CD14-positive monocyte (primary cell): ENCODE results near the gene CRMP1. TPM values are rescaled to one million over a fixed set of nuclear protein-coding genes. Genes with fewer than 3 reads are reported as not detected.

Source experiments
- DNase-seq, 3 donors: peaks; one replicate each; pipeline ENCODE4 v3.0.0-alpha.2; 2011 to 2022
- H2AFZ ChIP-seq: 2 replicates; pipeline ENCODE4 v1.6.0; 2012; ENCODE audit warnings: mild to moderate bottlenecking, low read depth, low read length, inconsistent platforms; ENCODE audit not compliant: insufficient read depth, poor library complexity, severe bottlenecking
- H3K27ac ChIP-seq, 2 donors: 1 replicate in 1 of 2; 2 replicates in 1 of 2; pipeline ENCODE4 v1.5.1; 2012 to 2013; ENCODE audit warnings: low read length in 2 of 2, control low read depth in 1 of 2, inconsistent platforms in 1 of 2, low read depth in 1 of 2, mild to moderate bottlenecking in 1 of 2
- H3K27me3 ChIP-seq, 2 donors: one replicate each; pipeline versions ENCODE4 v1.6.0 to v1.6.1; 2011 to 2013; ENCODE audit warnings: low read length in 2 of 2; ENCODE audit not compliant: control insufficient read depth in 2 of 2, insufficient read depth in 2 of 2
- H3K36me3 ChIP-seq, 2 donors: replicated peaks in 1 of 2; 1 replicate in 1 of 2; 2 replicates in 1 of 2; pipeline versions ENCODE4 v1.5.1 to v1.6.1; 2012 to 2013; ENCODE audit warnings: low read length in 2 of 2, control low read depth in 1 of 2, inconsistent platforms in 1 of 2, mild to moderate bottlenecking in 1 of 2; ENCODE audit not compliant: insufficient read depth in 2 of 2, control insufficient read depth in 1 of 2
- H3K4me1 ChIP-seq, 2 donors: 1 replicate in 1 of 2; 2 replicates in 1 of 2; pipeline versions ENCODE4 v1.5.1 to v1.6.1; 2012 to 2013; ENCODE audit warnings: low read length in 2 of 2, control low read depth in 1 of 2, inconsistent platforms in 1 of 2, mild to moderate bottlenecking in 1 of 2, moderate library complexity in 1 of 2; ENCODE audit not compliant: insufficient read depth in 2 of 2, control insufficient read depth in 1 of 2
- H3K4me2 ChIP-seq: replicated peaks from 2 replicates; pipeline ENCODE3; 2012; ENCODE audit warnings: low read length, moderate library complexity, mild to moderate bottlenecking; ENCODE audit not compliant: poor library complexity, severe bottlenecking; ENCODE audit errors: extremely low read depth
- H3K4me3 ChIP-seq, 3 experiments: fragments of 200-600 bp in 1 of 3; sonication (generic) in 1 of 3; replicated peaks in 1 of 3; 1 replicate in 2 of 3; 2 replicates in 1 of 3; pipeline ENCODE4 v1.5.1; 2011 to 2013; ENCODE audit warnings: low read length in 3 of 3, mild to moderate bottlenecking in 3 of 3, control low read depth in 2 of 3, low read depth in 2 of 3, inconsistent platforms in 1 of 3, moderate library complexity in 1 of 3
- H3K79me2 ChIP-seq: 2 replicates; pipeline ENCODE4 v1.6.0; 2012; ENCODE audit warnings: mild to moderate bottlenecking, control low read depth, inconsistent platforms, low read length, moderate library complexity; ENCODE audit not compliant: insufficient read depth
- H3K9ac ChIP-seq: 2 replicates; pipeline ENCODE4 v1.6.0; 2017; ENCODE audit warnings: low read length, mild to moderate bottlenecking; ENCODE audit not compliant: insufficient read depth, poor library complexity, severe bottlenecking
- H3K9me3 ChIP-seq, 2 donors: replicated peaks in 1 of 2; 1 replicate in 1 of 2; 2 replicates in 1 of 2; pipeline versions ENCODE4 v1.5.1 to v1.6.1; 2012 to 2013; ENCODE audit warnings: low read length in 2 of 2, control low read depth in 1 of 2; ENCODE audit not compliant: control insufficient read depth in 1 of 2, insufficient read depth in 1 of 2
- H4K20me1 ChIP-seq: 2 replicates; pipeline ENCODE4 v1.6.0; 2012; ENCODE audit warnings: mild to moderate bottlenecking, low read length, control low read depth, moderate library complexity; ENCODE audit not compliant: insufficient read depth
- H3K27ac Mint-ChIP-seq, 7 donors: one replicate each; pipeline ENCODE4 v1.8.0; 2020; ENCODE audit warnings: mild to moderate bottlenecking in 7 of 7, mixed read lengths in 7 of 7, moderate library complexity in 6 of 7, inconsistent platforms in 2 of 7
- H3K27me3 Mint-ChIP-seq, 3 donors: one replicate each; pipeline ENCODE4 v1.8.0; 2021 to 2022; ENCODE audit warnings: low read depth in 3 of 3, mild to moderate bottlenecking in 3 of 3, mixed read lengths in 3 of 3, moderate library complexity in 3 of 3, inconsistent platforms in 1 of 3
- H3K36me3 Mint-ChIP-seq, 2 donors: one replicate each; pipeline ENCODE4 v1.8.0; 2020; ENCODE audit warnings: mixed read lengths in 2 of 2, inconsistent platforms in 1 of 2, mild to moderate bottlenecking in 1 of 2
- H3K4me1 Mint-ChIP-seq: one replicate; pipeline ENCODE4 v1.8.0; 2020; ENCODE audit warnings: mild to moderate bottlenecking, mixed read lengths
- H3K4me3 Mint-ChIP-seq, 2 donors: one replicate each; pipeline ENCODE4 v1.8.0; 2020; ENCODE audit warnings: mild to moderate bottlenecking in 2 of 2, mixed read lengths in 2 of 2, moderate library complexity in 1 of 2
- H3K9me3 Mint-ChIP-seq, 7 donors: one replicate each; pipeline ENCODE4 v1.8.0; 2020 to 2022; ENCODE audit warnings: mixed read lengths in 7 of 7, mild to moderate bottlenecking in 6 of 7, moderate library complexity in 6 of 7, inconsistent platforms in 2 of 7
- WGBS: methylation state at CpG from one replicate; pipeline ENCODE4 v1.1.5; 2013; ENCODE audit warnings: missing lambda C conversion rate; ENCODE audit not compliant: insufficient coverage; 5-methylcytosine and 5-hydroxymethylcytosine counted together
- intact Hi-C, 2 donors: fragments of 100-400 bp; cut with micrococcal nuclease; formaldehyde crosslinking; loops; one replicate each; pipeline versions ENCODE4 v1.15.0 to v1.15.1; 2023
- polyA plus RNA-seq, 3 donors: library from polyadenylated mRNA; depleted of rRNA in 1 of 3; unstranded in 2 of 3; stranded (reverse) in 1 of 3; fragments of 300-500 nt in 2 of 3; fragments of >200 nt in 1 of 3; fragmentation: Illumina TruSeq in 2 of 3; gene quantifications; 1 replicate in 2 of 3; 2 replicates in 1 of 3; pipeline ENCODE4 v1.2.3, GENCODE V29; 2012 to 2021
- TF ChIP-seq, protein P1 (sequence below): fragments of 200-600 bp; IDR thresholded peaks from one replicate; pipeline ENCODE4 v1.8.0; 2022; ENCODE audit warnings: antibody characterized with exemption, mild to moderate bottlenecking

CRMP1 gene
- polyA plus RNA-seq, 3 donors, result not detected

DNA sequence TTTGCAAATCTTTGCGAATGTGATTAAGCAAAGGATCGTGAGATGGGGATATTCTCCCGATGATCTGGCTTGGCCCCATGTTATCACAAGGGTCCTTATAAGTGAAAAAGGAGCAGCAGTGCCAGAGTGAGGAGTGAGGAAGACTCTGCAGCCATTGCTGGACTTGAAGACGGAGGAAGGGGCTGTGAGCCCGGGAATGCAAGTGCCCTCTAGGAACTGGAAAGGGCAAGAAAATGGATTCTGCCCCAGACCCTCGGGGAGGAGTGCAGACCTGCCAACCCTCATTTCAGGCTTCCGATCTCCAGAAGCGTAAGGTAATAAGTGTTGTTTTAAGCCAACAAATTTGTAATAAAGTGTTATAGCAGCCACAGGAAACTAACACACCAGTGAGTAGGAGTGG, 105.6 kb downstream of the CRMP1 start:
- no peak overlapping the region for H3K27ac ChIP-seq
- no peaks in the 10 kb centered on the region for H4K20me1 ChIP-seq
- no peak overlapping the region for H3K27ac Mint-ChIP-seq
- H3K4me3 Mint-ChIP-seq, result no peak overlapping the region
- H3K9ac ChIP-seq, result no peak overlapping the region
- intact Hi-C loops, result no loop called here
- no peaks in the 10 kb centered on the region for H3K27me3 ChIP-seq
- no peak overlapping the region for H3K4me3 ChIP-seq
- no peak overlapping the region for H3K4me2 ChIP-seq
- H3K4me1 ChIP-seq, result no peaks in the 10 kb centered on the region
- no peak overlapping the region for H2AFZ ChIP-seq
- no peaks in the 10 kb centered on the region for H3K4me1 Mint-ChIP-seq
- H3K36me3 Mint-ChIP-seq, result no peaks in the 10 kb centered on the region
- H3K79me2 ChIP-seq, result no peaks in the 10 kb centered on the region
- peaks cover 0 to 3% (median 0%) of the 10 kb centered on the region in 3 donors for H3K27me3 Mint-ChIP-seq
- TF ChIP-seq, protein P1, sequence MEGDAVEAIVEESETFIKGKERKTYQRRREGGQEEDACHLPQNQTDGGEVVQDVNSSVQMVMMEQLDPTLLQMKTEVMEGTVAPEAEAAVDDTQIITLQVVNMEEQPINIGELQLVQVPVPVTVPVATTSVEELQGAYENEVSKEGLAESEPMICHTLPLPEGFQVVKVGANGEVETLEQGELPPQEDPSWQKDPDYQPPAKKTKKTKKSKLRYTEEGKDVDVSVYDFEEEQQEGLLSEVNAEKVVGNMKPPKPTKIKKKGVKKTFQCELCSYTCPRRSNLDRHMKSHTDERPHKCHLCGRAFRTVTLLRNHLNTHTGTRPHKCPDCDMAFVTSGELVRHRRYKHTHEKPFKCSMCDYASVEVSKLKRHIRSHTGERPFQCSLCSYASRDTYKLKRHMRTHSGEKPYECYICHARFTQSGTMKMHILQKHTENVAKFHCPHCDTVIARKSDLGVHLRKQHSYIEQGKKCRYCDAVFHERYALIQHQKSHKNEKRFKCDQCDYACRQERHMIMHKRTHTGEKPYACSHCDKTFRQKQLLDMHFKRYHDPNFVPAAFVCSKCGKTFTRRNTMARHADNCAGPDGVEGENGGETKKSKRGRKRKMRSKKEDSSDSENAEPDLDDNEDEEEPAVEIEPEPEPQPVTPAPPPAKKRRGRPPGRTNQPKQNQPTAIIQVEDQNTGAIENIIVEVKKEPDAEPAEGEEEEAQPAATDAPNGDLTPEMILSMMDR, result no peak
- peaks cover 0 to 7% of the 10 kb centered on the region in 2 donors for H3K9me3 ChIP-seq
- H3K9me3 Mint-ChIP-seq, result peaks cover 4 to 12% (median 6%) of the 10 kb centered on the region in 7 donors
- H3K36me3 ChIP-seq, result no peaks in the 10 kb centered on the region
- WGBS, result 96% methylated on average over 6 of the region's 8 CpGs
- DNase-seq, result no peak

DNA sequence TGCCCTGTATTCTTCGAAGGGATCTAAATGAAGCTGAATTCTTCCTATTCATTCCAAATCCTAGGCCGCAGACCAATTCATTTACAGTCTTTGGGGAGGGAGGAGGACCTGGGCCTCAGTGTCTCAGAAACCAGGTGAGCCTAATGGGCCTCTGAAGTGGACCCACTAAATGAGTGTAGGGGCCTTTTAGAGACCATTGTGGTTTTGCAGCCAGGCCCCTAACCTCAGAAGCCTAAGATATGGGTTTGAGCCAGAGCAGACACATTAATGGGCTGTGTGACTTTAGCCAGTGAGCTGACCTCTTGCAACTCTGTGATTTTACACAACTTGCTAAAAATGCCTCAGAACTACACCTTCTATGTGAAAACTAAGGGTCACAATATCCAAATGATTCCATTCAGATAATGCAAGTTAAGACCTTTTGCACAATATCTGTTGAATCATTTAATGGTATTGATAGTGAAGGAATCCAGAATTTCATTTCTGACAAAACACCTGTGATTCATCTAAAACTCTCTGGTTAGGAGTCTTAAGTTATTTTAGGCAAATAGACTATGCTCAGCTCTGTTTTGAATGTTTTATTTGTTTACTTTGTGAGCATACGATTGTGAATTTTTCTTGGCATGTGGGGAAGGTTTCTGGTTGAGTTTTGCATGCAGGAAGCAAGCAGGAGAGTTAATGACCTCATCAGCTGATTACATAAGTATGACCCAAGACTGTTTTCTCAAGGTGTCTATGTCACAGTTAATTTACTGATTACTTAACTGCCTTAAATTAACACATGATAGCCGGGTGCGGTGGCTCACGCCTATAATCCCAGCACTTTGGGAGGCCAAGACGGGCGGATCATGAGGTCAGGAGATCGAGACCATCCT, 106.8 kb downstream of the CRMP1 start:
- H3K27me3 Mint-ChIP-seq, result peaks cover 0 to 3% (median 2%) of the 10 kb centered on the region in 3 donors
- no peak for DNase-seq
- no peaks in the 10 kb centered on the region for H3K27me3 ChIP-seq
- no peak overlapping the region for H2AFZ ChIP-seq
- no peaks in the 10 kb centered on the region for H3K4me1 Mint-ChIP-seq
- WGBS, result 100% methylated on average over 1 of the region's 9 CpGs
- no peaks in the 10 kb centered on the region for H3K36me3 ChIP-seq
- no peaks in the 10 kb centered on the region for H3K36me3 Mint-ChIP-seq
- H3K4me2 ChIP-seq, result no peak overlapping the region
- no peak overlapping the region for H3K4me3 ChIP-seq
- H3K79me2 ChIP-seq, result no peaks in the 10 kb centered on the region
- H3K27ac ChIP-seq, result no peak overlapping the region
- peaks cover 4 to 16% (median 7%) of the 10 kb centered on the region in 7 donors for H3K9me3 Mint-ChIP-seq
- no peaks in the 10 kb centered on the region for H3K4me1 ChIP-seq
- intact Hi-C loops, result no loop called here
- TF ChIP-seq, protein P1, result no peak
- H3K4me3 Mint-ChIP-seq, result no peak overlapping the region
- no peak overlapping the region for H3K9ac ChIP-seq
- H4K20me1 ChIP-seq, result no peaks in the 10 kb centered on the region
- no peak overlapping the region for H3K27ac Mint-ChIP-seq
- peaks cover 0 to 7% of the 10 kb centered on the region in 2 donors for H3K9me3 ChIP-seq
